Tibial artery (tissue), 4 donors: ENCODE data around the gene SARDH.

Experiments
- DNase-seq, 2 donors: peaks; one replicate each; pipeline ENCODE4 v3.0.0-alpha.2; 2019
- H3K27ac ChIP-seq, 2 donors: fragments of 200-600 bp; sonication (generic) in 1 of 2; 1 replicate in 1 of 2; 2 replicates in 1 of 2; pipeline ENCODE4 v1.5.1; 2018 to 2019; ENCODE audit warnings: mild to moderate bottlenecking in 1 of 2
- H3K27me3 ChIP-seq, 2 donors: fragments of 200-600 bp; sonication (generic) in 1 of 2; one replicate each; pipeline versions ENCODE4 v1.5.1 to v1.6.0; 2016 to 2019
- H3K36me3 ChIP-seq, 3 donors: fragments of 200-600 bp; sonication (generic) in 2 of 3; one replicate each; pipeline ENCODE4 v1.5.1; 2016 to 2019; ENCODE audit warnings: mild to moderate bottlenecking in 2 of 3
- H3K4me1 ChIP-seq, 4 donors: fragments of 200-600 bp; sonication (generic) in 2 of 4; 1 replicate in 3 of 4; 2 replicates in 1 of 4; pipeline ENCODE4 v1.5.1; 2016 to 2019
- H3K4me3 ChIP-seq, 2 donors: fragments of 200-600 bp; sonication (generic) in 1 of 2; 1 replicate in 1 of 2; 2 replicates in 1 of 2; pipeline ENCODE4 v1.5.1; 2018 to 2019; ENCODE audit warnings: mild to moderate bottlenecking in 2 of 2
- H3K9me3 ChIP-seq, 3 donors: fragments of 200-600 bp; sonication (generic) in 1 of 3; one replicate each; pipeline ENCODE4 v1.5.1; 2016 to 2019
- intact Hi-C: fragments of 100-400 bp; cut with DNase I; formaldehyde crosslinking; loops from one replicate; pipeline ENCODE4 v1.15.0; 2023; ENCODE audit warnings: low total_unique reads
- TF ChIP-seq, protein P1 (sequence below), 2 experiments: fragments of 200-600 bp in 1 of 2; fragments of 450-650 bp in 1 of 2; IDR thresholded peaks; one replicate each; pipeline ENCODE4 v1.5.1; 2017 to 2019; ENCODE audit warnings: antibody characterized with exemption in 2 of 2, mild to moderate bottlenecking in 1 of 2, moderate library complexity in 1 of 2

Gene SARDH

DNA sequence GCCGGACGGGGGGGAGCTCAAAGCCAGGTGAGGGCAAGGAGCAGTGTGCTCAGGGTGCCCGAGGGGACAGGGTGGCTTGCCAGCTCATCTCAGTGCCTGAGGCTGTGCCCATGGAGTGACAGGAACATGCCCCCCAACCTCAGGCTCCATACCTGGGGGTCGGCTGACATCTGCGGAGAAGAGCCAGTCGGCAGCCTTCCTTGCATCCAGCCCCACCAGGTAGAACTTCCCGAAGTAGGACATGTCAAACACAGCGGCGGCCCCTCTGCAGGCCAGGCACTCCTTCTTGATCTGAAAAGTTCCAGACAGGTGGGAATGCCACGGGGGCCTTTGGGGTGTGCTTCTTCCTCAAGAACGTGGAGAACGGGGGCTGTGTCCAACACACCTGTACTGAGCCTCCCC lies 42.1 kb downstream of the SARDH start:
- Histone ChIP-seq H3K27ac (no peak overlapping the region), H3K27me3 (peaks cover 0 to 39% of the 10 kb centered on the region in 2 donors), H3K4me1 (no peaks in the 10 kb centered on the region), H3K36me3 (no peaks in the 10 kb centered on the region), H3K4me3 (no peak overlapping the region), H3K9me3 (no peaks in the 10 kb centered on the region)
- TF ChIP-seq, protein P1, sequence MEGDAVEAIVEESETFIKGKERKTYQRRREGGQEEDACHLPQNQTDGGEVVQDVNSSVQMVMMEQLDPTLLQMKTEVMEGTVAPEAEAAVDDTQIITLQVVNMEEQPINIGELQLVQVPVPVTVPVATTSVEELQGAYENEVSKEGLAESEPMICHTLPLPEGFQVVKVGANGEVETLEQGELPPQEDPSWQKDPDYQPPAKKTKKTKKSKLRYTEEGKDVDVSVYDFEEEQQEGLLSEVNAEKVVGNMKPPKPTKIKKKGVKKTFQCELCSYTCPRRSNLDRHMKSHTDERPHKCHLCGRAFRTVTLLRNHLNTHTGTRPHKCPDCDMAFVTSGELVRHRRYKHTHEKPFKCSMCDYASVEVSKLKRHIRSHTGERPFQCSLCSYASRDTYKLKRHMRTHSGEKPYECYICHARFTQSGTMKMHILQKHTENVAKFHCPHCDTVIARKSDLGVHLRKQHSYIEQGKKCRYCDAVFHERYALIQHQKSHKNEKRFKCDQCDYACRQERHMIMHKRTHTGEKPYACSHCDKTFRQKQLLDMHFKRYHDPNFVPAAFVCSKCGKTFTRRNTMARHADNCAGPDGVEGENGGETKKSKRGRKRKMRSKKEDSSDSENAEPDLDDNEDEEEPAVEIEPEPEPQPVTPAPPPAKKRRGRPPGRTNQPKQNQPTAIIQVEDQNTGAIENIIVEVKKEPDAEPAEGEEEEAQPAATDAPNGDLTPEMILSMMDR (IDR thresholded peaks at IDR 0.05): no peak
- intact Hi-C loops: no loop called here
- DNase-seq: no peak

DNA sequence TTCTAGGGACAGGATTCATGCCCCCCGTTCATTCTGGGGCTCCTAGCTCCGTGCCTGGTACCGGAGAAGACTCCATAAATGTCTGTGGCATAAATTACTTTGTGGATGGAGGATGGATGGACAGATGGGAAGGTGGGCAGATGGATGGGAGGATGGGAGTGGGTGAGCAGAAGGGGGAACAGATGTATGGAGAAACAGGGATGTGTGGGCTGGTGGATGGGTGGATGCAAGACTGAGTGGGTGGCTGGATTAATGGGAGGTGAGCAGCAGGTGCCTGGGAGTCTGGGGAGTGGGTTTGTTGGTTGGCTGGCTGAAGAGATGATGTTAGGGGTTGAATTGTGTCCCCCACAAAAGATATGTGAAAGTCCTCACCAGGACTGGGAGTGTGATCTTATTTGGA lies 43.5 kb downstream of the SARDH start:
- H3K27me3 ChIP-seq: peaks cover 0 to 45% of the 10 kb centered on the region in 2 donors
- no peaks in the 10 kb centered on the region for H3K36me3 ChIP-seq

DNA sequence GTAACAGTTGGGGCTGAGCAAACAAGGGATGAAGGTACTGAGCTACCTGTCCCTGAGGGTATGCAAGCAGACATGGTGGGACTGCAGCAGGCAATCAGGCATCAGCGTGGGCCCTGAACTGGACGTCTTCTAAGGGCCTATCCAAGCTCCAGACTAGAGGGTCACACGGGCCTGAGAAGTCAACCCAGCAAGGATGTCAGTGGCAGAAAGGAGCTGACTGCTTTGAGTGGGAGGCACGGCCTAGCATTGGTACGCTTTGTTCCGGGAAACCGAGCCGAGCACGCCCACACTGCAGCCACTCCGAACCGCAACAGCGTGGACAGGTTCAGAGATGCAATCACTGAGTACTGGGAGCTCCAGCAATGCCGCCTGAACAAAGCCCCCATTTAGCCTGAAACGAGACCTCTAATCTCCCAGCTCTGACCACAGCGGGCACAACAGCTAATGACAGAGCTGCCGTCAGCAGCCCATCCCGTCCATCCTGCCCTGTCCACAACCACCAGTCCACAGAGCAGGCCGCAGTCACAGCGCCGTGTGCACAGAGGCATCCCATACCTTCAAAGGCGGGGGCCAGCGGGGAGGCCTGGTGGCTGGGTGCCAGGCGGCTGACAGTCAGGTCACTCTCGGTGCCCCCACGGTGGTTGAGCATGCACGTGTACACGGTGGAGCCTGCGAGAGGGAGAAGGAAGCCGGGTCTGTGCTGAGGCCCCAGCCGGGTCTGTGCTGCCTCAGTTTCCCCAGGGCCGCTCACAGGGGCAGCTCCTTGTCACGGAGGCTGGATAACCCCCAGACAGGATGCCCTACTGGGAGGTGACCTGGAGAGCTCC lies 44.2 kb downstream of the SARDH start:
- Histone ChIP-seq H3K36me3 (no peaks in the 10 kb centered on the region), H3K9me3 (no peaks in the 10 kb centered on the region), H3K27me3 (peaks cover 0 to 48% of the 10 kb centered on the region in 2 donors), H3K4me1 (no peaks in the 10 kb centered on the region), H3K27ac (no peak overlapping the region), H3K4me3 (no peak overlapping the region)
- intact Hi-C loops: no loop called here
- no peak for DNase-seq
- TF ChIP-seq, protein P1 (IDR thresholded peaks at IDR 0.05): no peak

More for the DNA sequence above, 43.5 kb downstream of the SARDH start:
- no peaks in the 10 kb centered on the region for H3K9me3 ChIP-seq
- DNase-seq: no peak
- H3K27ac ChIP-seq: no peak overlapping the region
- H3K4me3 ChIP-seq: no peak overlapping the region
- H3K4me1 ChIP-seq: no peaks in the 10 kb centered on the region
- intact Hi-C loops: no loop called here
- TF ChIP-seq, protein P1 (IDR thresholded peaks at IDR 0.05): no peak

DNA sequence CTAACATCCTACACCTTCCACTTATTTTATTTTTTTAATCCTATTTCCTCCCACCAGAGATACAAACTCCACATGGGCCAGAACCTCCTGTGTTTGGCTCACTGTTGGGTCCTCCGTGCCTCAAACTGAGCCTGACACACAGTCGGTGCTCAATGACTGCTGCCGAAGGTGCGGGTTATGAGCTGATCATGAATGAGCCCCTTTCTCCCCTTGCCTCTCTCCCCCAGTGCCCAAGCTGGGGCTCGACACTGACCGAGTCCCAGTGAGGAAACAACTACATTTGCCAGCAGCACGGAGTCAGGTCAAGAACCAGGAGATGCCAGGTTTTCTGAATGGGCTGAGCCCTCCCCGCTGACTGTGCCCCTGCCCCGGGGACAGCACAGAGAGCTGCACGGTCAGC lies 45.0 kb downstream of the SARDH start:
- no peaks in the 10 kb centered on the region for H3K9me3 ChIP-seq
- no peak overlapping the region for H3K4me3 ChIP-seq
- no peaks in the 10 kb centered on the region for H3K36me3 ChIP-seq
- intact Hi-C loops: no loop called here
- DNase-seq: no peak
- H3K27me3 ChIP-seq: peaks cover 0 to 48% of the 10 kb centered on the region in 2 donors
- H3K4me1 ChIP-seq: no peaks in the 10 kb centered on the region
- H3K27ac ChIP-seq: no peak overlapping the region
- TF ChIP-seq, protein P1 (IDR thresholded peaks at IDR 0.05): no peak

DNA sequence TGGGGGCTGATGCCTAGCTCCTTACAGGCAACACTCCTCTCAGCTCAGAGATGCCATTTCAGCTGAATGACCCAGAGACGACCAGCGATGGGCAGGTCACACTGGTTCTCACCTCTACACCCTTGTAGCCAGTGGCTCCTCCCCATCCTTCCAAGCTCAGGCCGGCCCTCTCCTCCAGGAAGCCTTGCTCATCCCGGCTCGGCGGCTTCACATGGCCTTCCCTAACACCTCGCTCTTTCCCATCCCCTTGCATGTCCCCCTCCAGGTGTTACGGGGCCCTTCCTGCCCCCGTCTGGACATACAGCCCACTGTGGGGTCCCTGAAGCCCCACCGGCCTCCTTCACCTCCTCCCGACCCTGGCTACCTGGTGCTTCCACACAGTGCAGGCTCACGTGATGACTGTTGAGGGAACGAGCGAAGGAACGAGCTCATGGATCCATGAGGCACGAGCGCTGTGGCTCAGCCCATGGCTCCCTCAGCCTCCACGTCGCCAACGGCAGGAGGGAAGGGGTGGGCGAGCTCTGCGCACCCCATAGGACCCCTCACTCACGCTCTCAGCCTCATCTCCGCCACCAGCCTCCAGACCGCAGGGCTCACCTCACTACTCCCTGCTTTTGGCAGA lies 45.7 kb downstream of the SARDH start:
- Histone ChIP-seq H3K27ac (no peak overlapping the region), H3K4me1 (no peaks in the 10 kb centered on the region), H3K9me3 (no peaks in the 10 kb centered on the region), H3K36me3 (no peaks in the 10 kb centered on the region), H3K4me3 (no peak overlapping the region), H3K27me3 (peaks cover 0 to 48% of the 10 kb centered on the region in 2 donors)
- TF ChIP-seq, protein P1 (IDR thresholded peaks at IDR 0.05): no peak
- DNase-seq: no peak
- intact Hi-C loops: no loop called here
